Measurements from ENCODE around the gene CDH23.

The CDH23 gene

DNA sequence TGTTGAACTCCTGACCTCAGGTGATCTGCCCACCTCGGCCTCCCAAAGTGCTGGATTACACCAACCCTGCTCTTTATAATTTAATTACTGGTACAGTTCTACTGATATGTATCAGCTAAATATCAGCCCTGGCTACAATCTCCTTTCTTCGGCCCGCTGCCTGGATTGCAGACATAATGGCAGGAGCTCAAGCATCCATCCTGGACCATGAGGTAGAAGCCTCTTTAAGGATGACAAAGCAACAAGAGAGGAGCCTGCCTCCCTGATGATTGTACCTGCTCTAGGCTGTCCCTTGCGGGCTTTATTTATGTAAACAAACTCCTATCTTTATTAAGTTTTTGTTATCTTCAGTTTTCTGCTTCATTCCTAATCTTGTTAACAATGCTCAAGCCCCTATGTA is 459.9 kb downstream of the CDH23 start:
- no peak for DNase-seq (ENCODE audit: low read depth)

- DNase-seq (ENCODE audit: low read depth): no peak
These were observed 461.5 kb downstream of the CDH23 start for GRCh38 chr10:71857934-71858890.

DNA sequence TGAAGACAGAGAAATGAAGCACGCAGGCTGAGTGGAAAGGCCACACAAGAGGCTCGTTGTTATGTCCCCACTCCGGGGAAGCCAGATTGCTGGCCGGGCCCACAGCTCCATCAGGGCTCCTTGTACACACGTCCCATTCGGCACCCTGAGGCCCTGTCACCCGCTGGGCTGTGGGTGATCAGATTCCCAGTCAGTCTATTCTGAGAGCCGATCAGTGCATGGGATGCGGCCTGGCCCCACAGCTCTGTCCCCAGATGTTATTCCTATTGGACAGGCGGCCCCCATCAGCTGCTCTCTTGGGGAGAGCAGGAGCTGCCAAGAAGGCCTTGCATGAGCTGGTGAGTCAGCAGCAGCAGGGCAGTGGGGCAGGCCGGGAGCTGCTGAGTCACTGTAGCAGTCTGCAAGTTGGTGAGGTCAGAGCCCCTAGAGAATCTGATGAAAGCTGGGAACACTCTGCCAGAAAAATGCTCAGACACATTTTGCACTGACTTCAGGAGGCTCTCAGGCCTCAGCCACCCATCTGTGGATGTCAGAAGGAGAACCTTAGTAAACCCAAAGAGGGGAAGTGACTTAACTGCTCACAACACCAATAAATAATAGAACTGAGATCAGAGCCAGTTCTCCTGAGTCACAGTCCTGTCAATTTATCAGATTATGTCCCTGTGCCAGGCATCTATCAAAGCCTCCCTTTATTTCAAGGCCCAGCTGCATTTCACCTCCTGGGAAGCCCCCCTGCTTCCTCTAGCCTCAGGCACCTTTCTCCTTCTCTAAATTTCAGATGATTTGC is 463.7 kb downstream of the CDH23 start:
- no peak for DNase-seq (ENCODE audit: low read depth)

- DNase-seq (ENCODE audit: low read depth): no peak
These were observed 466.5 kb downstream of the CDH23 start for GRCh38 chr10:71863203-71863602.

GRCh38 chr10:71864911-71865361 is 468.2 kb downstream of the CDH23 start:
- no peak for DNase-seq (ENCODE audit: low read depth)

Measured in stimulated activated CD8-positive, alpha-beta memory T cell treated with anti-CD3 and anti-CD28 coated beads, Interleukin-12 subunit alpha, Interleukin-12 subunit beta, amount 100 ng/mL, for 1 hour (primary cell).